ENCODE results near the gene FKBP10. TPM values are rescaled to one million over a fixed set of nuclear protein-coding genes. Genes with fewer than 3 reads are reported as not detected.
"Not testable (repeated sequence)": the region's sequence is repeated elsewhere in the genome, so short reads cannot be mapped to it uniquely, and the experiment has no call there.

FKBP10 gene
- total and polyA plus RNA-seq, 4 donors, result 0.71 to 17.6 (median 5.6) TPM

GRCh38 chr17:41848788-41849187, 36.0 kb downstream of the FKBP10 start (continued):
- TF ChIP-seq EGR1 (IDR thresholded peaks at IDR 0.05; ENCODE audit: low read depth in 2 of 2), result no peak

DNA sequence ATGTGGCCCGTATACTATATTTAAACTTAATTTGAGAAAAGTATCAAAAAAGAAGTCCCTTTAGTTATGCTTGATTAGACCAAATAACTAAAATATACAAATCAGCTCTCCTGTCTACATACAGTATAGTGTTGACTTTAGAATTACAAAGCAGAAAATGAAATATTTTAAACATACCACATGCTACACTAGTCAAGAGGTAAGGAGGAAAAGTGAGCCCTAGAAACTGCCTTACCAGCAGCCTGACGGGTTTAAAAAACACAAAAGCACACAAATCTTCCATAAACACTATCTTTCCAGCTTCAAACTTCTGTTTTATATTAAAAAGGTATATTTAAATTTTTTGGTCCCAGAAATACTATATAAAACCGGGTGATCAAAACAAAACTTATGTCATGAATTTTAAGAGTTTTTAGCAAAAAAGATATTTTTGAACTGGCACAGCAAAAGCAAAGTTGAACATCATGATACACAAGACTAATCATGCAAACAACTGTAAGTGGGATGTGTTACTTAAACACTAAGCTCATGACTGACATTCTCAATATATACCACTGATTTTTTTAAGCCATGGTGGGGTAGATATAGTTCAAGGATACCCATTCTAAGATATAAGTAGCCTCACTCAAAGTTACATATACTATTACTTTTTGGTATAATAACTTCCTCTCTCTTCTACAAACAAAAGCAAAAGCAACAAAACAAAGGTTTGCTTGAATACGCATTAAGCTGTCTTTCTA, 36.6 kb downstream of the FKBP10 start:
- H3K36me3 ChIP-seq (ENCODE audit: control insufficient read depth in 4 of 4, insufficient read depth in 3 of 4, low read depth in 1 of 4, low read length in 3 of 4), result peaks cover 6 to 13% (median 10%) of the 10 kb centered on the region in 4 donors
- no peak for DNase-seq (ENCODE audit: low spot score)
- TF ChIP-seq NR2F2 (IDR thresholded peaks at IDR 0.05) (no peak), RXRA (IDR thresholded peaks at IDR 0.05) (no peak), FOXA1 (IDR thresholded peaks at IDR 0.05) (no peak), ATF3 (IDR thresholded peaks at IDR 0.05) (no peak), HNF4A (conservative IDR thresholded peaks at IDR 0.05) (no peak), GABPA (IDR thresholded peaks at IDR 0.05 in 1 of 2, conservative IDR thresholded peaks at IDR 0.05 in 1 of 2) (no peak), JUND (IDR thresholded peaks at IDR 0.05) (no peak), TAF1 (conservative IDR thresholded peaks at IDR 0.05) (no peak), RAD21 (IDR thresholded peaks at IDR 0.05) (no peak), FOXA2 (IDR thresholded peaks at IDR 0.05) (no peak), YY1 (IDR thresholded peaks at IDR 0.05) (no peak), HNF4G (IDR thresholded peaks at IDR 0.05) (no peak)
- TF ChIP-seq, protein P1, sequence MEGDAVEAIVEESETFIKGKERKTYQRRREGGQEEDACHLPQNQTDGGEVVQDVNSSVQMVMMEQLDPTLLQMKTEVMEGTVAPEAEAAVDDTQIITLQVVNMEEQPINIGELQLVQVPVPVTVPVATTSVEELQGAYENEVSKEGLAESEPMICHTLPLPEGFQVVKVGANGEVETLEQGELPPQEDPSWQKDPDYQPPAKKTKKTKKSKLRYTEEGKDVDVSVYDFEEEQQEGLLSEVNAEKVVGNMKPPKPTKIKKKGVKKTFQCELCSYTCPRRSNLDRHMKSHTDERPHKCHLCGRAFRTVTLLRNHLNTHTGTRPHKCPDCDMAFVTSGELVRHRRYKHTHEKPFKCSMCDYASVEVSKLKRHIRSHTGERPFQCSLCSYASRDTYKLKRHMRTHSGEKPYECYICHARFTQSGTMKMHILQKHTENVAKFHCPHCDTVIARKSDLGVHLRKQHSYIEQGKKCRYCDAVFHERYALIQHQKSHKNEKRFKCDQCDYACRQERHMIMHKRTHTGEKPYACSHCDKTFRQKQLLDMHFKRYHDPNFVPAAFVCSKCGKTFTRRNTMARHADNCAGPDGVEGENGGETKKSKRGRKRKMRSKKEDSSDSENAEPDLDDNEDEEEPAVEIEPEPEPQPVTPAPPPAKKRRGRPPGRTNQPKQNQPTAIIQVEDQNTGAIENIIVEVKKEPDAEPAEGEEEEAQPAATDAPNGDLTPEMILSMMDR (IDR thresholded peaks at IDR 0.05; ENCODE audit: low read depth, low read length, missing input control), result no peak
- TF ChIP-seq, protein P2, sequence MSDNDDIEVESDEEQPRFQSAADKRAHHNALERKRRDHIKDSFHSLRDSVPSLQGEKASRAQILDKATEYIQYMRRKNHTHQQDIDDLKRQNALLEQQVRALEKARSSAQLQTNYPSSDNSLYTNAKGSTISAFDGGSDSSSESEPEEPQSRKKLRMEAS (IDR thresholded peaks at IDR 0.05), result no peak
- TF ChIP-seq, protein P3, sequence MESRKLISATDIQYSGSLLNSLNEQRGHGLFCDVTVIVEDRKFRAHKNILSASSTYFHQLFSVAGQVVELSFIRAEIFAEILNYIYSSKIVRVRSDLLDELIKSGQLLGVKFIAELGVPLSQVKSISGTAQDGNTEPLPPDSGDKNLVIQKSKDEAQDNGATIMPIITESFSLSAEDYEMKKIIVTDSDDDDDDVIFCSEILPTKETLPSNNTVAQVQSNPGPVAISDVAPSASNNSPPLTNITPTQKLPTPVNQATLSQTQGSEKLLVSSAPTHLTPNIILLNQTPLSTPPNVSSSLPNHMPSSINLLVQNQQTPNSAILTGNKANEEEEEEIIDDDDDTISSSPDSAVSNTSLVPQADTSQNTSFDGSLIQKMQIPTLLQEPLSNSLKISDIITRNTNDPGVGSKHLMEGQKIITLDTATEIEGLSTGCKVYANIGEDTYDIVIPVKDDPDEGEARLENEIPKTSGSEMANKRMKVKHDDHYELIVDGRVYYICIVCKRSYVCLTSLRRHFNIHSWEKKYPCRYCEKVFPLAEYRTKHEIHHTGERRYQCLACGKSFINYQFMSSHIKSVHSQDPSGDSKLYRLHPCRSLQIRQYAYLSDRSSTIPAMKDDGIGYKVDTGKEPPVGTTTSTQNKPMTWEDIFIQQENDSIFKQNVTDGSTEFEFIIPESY (IDR thresholded peaks at IDR 0.05), result no peak
- H3K9ac ChIP-seq (ENCODE audit: low read depth in 1 of 2, low read length in 2 of 2), result no peak overlapping the region
- no peaks in the 10 kb centered on the region for H3K27me3 ChIP-seq (ENCODE audit: control insufficient read depth in 4 of 4, insufficient read depth in 4 of 4, low read length in 3 of 4)
- no peak overlapping the region for H3K27ac ChIP-seq (ENCODE audit: low read depth in 1 of 2, low read length in 2 of 2)
- WGBS, result 85% methylated on average over 4 of the region's 4 CpGs
- no peak overlapping the region for H3K4me3 ChIP-seq (ENCODE audit: low read depth in 1 of 3, low read length in 3 of 3)
- peaks cover 0 to 1% (median 0%) of the 10 kb centered on the region in 4 donors for H3K4me1 ChIP-seq (ENCODE audit: control insufficient read depth in 4 of 4, insufficient read depth in 4 of 4, low read length in 3 of 4)
- H3K9me3 ChIP-seq (ENCODE audit: control insufficient read depth in 4 of 4, low read length in 3 of 4), result no peaks in the 10 kb centered on the region

GRCh38 chr17:41851382-41851781, 38.6 kb downstream of the FKBP10 start:
- H3K36me3 ChIP-seq (ENCODE audit: control insufficient read depth in 4 of 4, insufficient read depth in 3 of 4, low read depth in 1 of 4, low read length in 3 of 4), result peaks cover 6 to 17% (median 13%) of the 10 kb centered on the region in 4 donors
- H3K9ac ChIP-seq (ENCODE audit: low read depth in 1 of 2, low read length in 2 of 2); H3K9me3 ChIP-seq (ENCODE audit: control insufficient read depth in 4 of 4, low read length in 3 of 4); H3K27ac ChIP-seq (ENCODE audit: low read depth in 1 of 2, low read length in 2 of 2); DNase-seq (ENCODE audit: low spot score); H3K4me3 ChIP-seq (ENCODE audit: low read depth in 1 of 3, low read length in 3 of 3); H3K27me3 ChIP-seq (ENCODE audit: control insufficient read depth in 4 of 4, insufficient read depth in 4 of 4, low read length in 3 of 4); H3K4me1 ChIP-seq (ENCODE audit: control insufficient read depth in 4 of 4, insufficient read depth in 4 of 4, low read length in 3 of 4): not testable (repeated sequence)
- WGBS, result 96% methylated on average over 14 of the region's 14 CpGs
